Amygdala (tissue), 56 donors: ENCODE results near the gene CHP2.
A peak's percentile ranks its signal among the peaks of the same experiment; 100 is the strongest.
"Not testable (repeated sequence)": the region's sequence is repeated elsewhere in the genome, so short reads cannot be mapped to it uniquely, and the experiment has no call there.

Experiments used
- DNase-seq, 56 donors: peaks; one replicate each; lab custom pipeline; 2025; lab: John Stamatoyannopoulos, UW

The CHP2 gene

GRCh38 chr16:23754594-23755483 is at the start of gene CHP2:
TSS of gene CHP2 (plus strand) at chr16:23755026. CDS start at chr16:23755050, 24 bp downstream.
- DNase-seq, result peak in 4 of 56 donors; percentile 1 to 35 (median 4)

- no peak for DNase-seq
These were observed 49.3 kb upstream of the CHP2 start for GRCh38 chr16:23705517-23705902.

- DNase-seq, result no peak
These were observed 48.4 kb upstream of the CHP2 start for GRCh38 chr16:23706439-23706838.

- DNase-seq, result no peak
These were observed 45.3 kb upstream of the CHP2 start for GRCh38 chr16:23709536-23709935.

GRCh38 chr16:23710008-23710407 is 44.8 kb upstream of the CHP2 start:
- DNase-seq, result no peak

GRCh38 chr16:23710504-23710903 is 44.3 kb upstream of the CHP2 start:
- no peak for DNase-seq

- no peak for DNase-seq
These were observed 43.0 kb upstream of the CHP2 start for GRCh38 chr16:23711785-23712184.

GRCh38 chr16:23712976-23713375 is 41.9 kb upstream of the CHP2 start, which contains the start of gene ERN2:
TSS of gene ERN2 (minus strand) at chr16:23713222. CDS start at chr16:23713187, 35 bp downstream.
- no peak for DNase-seq

GRCh38 chr16:23716484-23716883 is 38.3 kb upstream of the CHP2 start:
- DNase-seq, result no peak

GRCh38 chr16:23722613-23723240 is 32.1 kb upstream of the CHP2 start:
- not testable (repeated sequence) for DNase-seq

- no peak for DNase-seq
These were observed 30.6 kb upstream of the CHP2 start for GRCh38 chr16:23724096-23724784.

GRCh38 chr16:23724785-23725131 is 30.1 kb upstream of the CHP2 start:
- no peak for DNase-seq

- DNase-seq, result no peak
These were observed 28.1 kb upstream of the CHP2 start for GRCh38 chr16:23726710-23727109.

GRCh38 chr16:23728112-23728477 is 26.7 kb upstream of the CHP2 start:
- no peak for DNase-seq

- DNase-seq, result no peak
These were observed 25.1 kb upstream of the CHP2 start for GRCh38 chr16:23729503-23730424.

GRCh38 chr16:23734176-23734893 is 20.5 kb upstream of the CHP2 start:
- no peak for DNase-seq

GRCh38 chr16:23737423-23738028 is 17.3 kb upstream of the CHP2 start:
- DNase-seq, result not testable (repeated sequence)

GRCh38 chr16:23739516-23739915 is 15.3 kb upstream of the CHP2 start:
- no peak for DNase-seq

- no peak for DNase-seq
These were observed 13.0 kb upstream of the CHP2 start for GRCh38 chr16:23741675-23742303.
